Measurements from ENCODE around the gene RPL7L1.

DNA sequence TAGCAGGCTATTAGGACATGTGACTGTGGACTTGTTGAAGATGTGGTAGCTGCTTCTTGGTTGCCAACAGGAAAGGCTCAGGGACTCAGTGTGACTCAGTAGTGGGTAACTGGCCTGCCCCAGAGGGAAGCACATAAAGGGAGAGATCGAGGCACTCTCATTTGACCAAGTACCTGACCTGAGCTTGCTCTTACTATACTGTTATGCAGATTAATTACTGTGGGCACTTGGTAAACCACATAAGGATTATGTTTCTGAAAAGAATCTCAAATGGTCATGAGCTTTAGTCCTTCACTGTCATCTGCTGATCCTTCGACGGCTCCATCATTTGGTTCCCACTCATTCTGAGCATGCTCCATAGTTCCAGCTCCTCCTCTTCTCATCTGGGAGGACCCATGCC, 48.2 kb upstream of the RPL7L1 start:
- TF ChIP-seq GATA3 (IDR thresholded peaks at IDR 0.05; ENCODE audit: low read depth, low read length): no peak
- no peak for TF ChIP-seq GATA2 (IDR thresholded peaks at IDR 0.05; ENCODE audit: low read depth, low read length)

Measured in SH-SY5Y (cell line).